Endothelial cell of umbilical vein (primary cell): ENCODE data around the gene AFG3L2. TPM values are rescaled to one million over a fixed set of nuclear protein-coding genes. Genes with fewer than 3 reads are reported as not detected.

ENCODE experiments used
- BruUV-seq: library from RNA; stranded (reverse); fragments of 400-500 nt; replicated peaks from 2 replicates; lab custom pipeline; 2021; lab: Mats Ljungman, UMichigan
- CTCF ChIA-PET: fragments of 300-600, 350-600 bp; sonication (Branson Sonifier 250); formaldehyde crosslinking; loops from one replicate; lab custom pipeline; 2021; ENCODE audit warnings: antibody characterized with exemption, inconsistent platforms; lab: Charles Lee
- POLR2A ChIA-PET: fragments of 300-600, 350-600 bp; sonication (Branson Sonifier 250); formaldehyde crosslinking; loops from one replicate; lab custom pipeline; 2021; ENCODE audit warnings: antibody characterized with exemption, inconsistent platforms; lab: Charles Lee
- DNase-seq: peaks from one replicate; pipeline ENCODE4 v3.0.0-alpha.2; 2011; ENCODE audit warnings: low read depth, low spot score
- FAIRE-seq: peaks from 2 replicates; lab custom pipeline; 2011; peaks lifted over from hg19 to GRCh38; lab: Jason Lieb, UNC
- H2AFZ ChIP-seq: 2 replicates; pipeline ENCODE4 v1.6.0; 2012; ENCODE audit warnings: low read depth, low read length, control low read depth, inconsistent platforms
- H3K27ac ChIP-seq: 2 replicates; pipeline ENCODE4 v1.5.1; 2011; ENCODE audit warnings: low read depth, mild to moderate bottlenecking, control low read depth, low read length, moderate library complexity; ENCODE audit not compliant: insufficient read depth
- H3K27me3 ChIP-seq, 2 experiments: 2 replicates each; pipeline versions ENCODE4 v1.6.0 to v1.6.1; 2011; ENCODE audit warnings: low read length in 2 of 2, mixed read lengths in 1 of 2; ENCODE audit not compliant: control insufficient read depth in 2 of 2, insufficient read depth in 2 of 2
- H3K36me3 ChIP-seq, 2 experiments: 2 replicates in 1 of 2; 3 replicates in 1 of 2; pipeline ENCODE4 v1.5.1; 2011; ENCODE audit warnings: low read length in 2 of 2, mild to moderate bottlenecking in 1 of 2, moderate library complexity in 1 of 2; ENCODE audit not compliant: control insufficient read depth in 2 of 2, insufficient read depth in 2 of 2; ENCODE audit errors: extremely low read depth in 1 of 2
- H3K4me1 ChIP-seq: 3 replicates; pipeline ENCODE4 v1.5.1; 2011; ENCODE audit warnings: mild to moderate bottlenecking, low read length; ENCODE audit not compliant: control insufficient read depth, insufficient read depth; ENCODE audit errors: extremely low read depth
- H3K4me2 ChIP-seq: 2 replicates; pipeline ENCODE4 v1.6.1; 2011; ENCODE audit warnings: low read length, control low read depth, mixed read lengths; ENCODE audit not compliant: insufficient read depth
- H3K4me3 ChIP-seq, 3 experiments: fragments of 200-600 bp in 1 of 3; sonication (generic), shearing (Covaris generic) in 1 of 3; replicated peaks in 1 of 3; 2 replicates each; pipeline ENCODE4 v1.5.1; 2011 to 2016; ENCODE audit warnings: control low read depth in 3 of 3, low read length in 3 of 3, mild to moderate bottlenecking in 2 of 3, inconsistent platforms in 1 of 3, low read depth in 1 of 3, moderate library complexity in 1 of 3; ENCODE audit not compliant: insufficient read depth in 1 of 3
- H3K79me2 ChIP-seq: 2 replicates; pipeline ENCODE4 v1.6.0; 2012; ENCODE audit warnings: low read length, inconsistent platforms; ENCODE audit not compliant: control insufficient read depth, insufficient read depth
- H3K9ac ChIP-seq: replicated peaks from 2 replicates; pipeline ENCODE3; 2011; ENCODE audit warnings: low read length, control low read depth; ENCODE audit not compliant: insufficient read depth; ENCODE audit errors: extremely low read depth
- H3K9me1 ChIP-seq: replicated peaks from 3 replicates; pipeline ENCODE4 v1.6.0; 2011; ENCODE audit warnings: mild to moderate bottlenecking, low read length; ENCODE audit not compliant: control insufficient read depth, insufficient read depth; ENCODE audit errors: extremely low read depth
- H3K9me3 ChIP-seq: replicated peaks from 2 replicates; pipeline ENCODE4 v1.5.1; 2012; ENCODE audit warnings: low read length, inconsistent platforms; ENCODE audit not compliant: control insufficient read depth, insufficient read depth
- H4K20me1 ChIP-seq: replicated peaks from 2 replicates; pipeline ENCODE3; 2011; ENCODE audit warnings: mild to moderate bottlenecking, low read length; ENCODE audit not compliant: control insufficient read depth, insufficient read depth; ENCODE audit errors: extremely low read depth
- EZH2 ChIP-seq: IDR thresholded peaks from 2 replicates; pipeline ENCODE4 v1.6.1; 2012; ENCODE audit warnings: borderline replicate concordance, low read depth, mild to moderate bottlenecking, moderate library complexity, low read length, inconsistent platforms; ENCODE audit not compliant: severe bottlenecking
- FOS ChIP-seq: IDR thresholded peaks from 2 replicates; pipeline ENCODE4 v1.6.1; 2011; ENCODE audit warnings: mild to moderate bottlenecking, low read length, moderate library complexity, borderline replicate concordance; ENCODE audit not compliant: insufficient read depth
- GATA2 ChIP-seq: IDR thresholded peaks from 2 replicates; pipeline ENCODE4 v1.7.0; 2011; ENCODE audit warnings: low read depth, mild to moderate bottlenecking, moderate library complexity, mixed read lengths, low read length; ENCODE audit not compliant: insufficient read length, insufficient read depth
- JUN ChIP-seq: IDR thresholded peaks from 2 replicates; pipeline ENCODE4 v1.6.1; 2011; ENCODE audit warnings: borderline replicate concordance, low read depth; ENCODE audit not compliant: insufficient read length, insufficient read depth
- MYC ChIP-seq: IDR thresholded peaks from one replicate; pipeline ENCODE4 v1.6.1; 2011; ENCODE audit warnings: mild to moderate bottlenecking, low read depth, low read length
- POLR2A ChIP-seq: IDR thresholded peaks from 2 replicates; pipeline ENCODE4 v1.6.1; 2012; ENCODE audit warnings: low read depth, mild to moderate bottlenecking, control low read depth, low read length
- POLR2AphosphoS5 ChIP-seq: IDR thresholded peaks from 2 replicates; pipeline ENCODE4 v1.6.1; 2012; ENCODE audit warnings: low read depth, mild to moderate bottlenecking, control low read depth, low read length, moderate library complexity; ENCODE audit not compliant: insufficient read depth
- dilution Hi-C: fragments of 300-500 bp; cut with MboI; formaldehyde crosslinking; loops from one replicate; pipeline ENCODE4 v1.15.0; 2019; ENCODE audit warnings: low sequenced_read_pairs; ENCODE audit not compliant: extremely low pct_ligation_motif_present
- intact Hi-C: fragments of 100-400 bp; cut with micrococcal nuclease; formaldehyde crosslinking; loops from one replicate; pipeline ENCODE4 v1.10.0; 2022
- polyA plus RNA-seq, 4 experiments: library from polyadenylated mRNA; depleted of rRNA in 3 of 4; stranded (reverse) in 3 of 4; unstranded in 1 of 4; fragments of >200 nt; gene quantifications; 2 replicates each; pipeline versions ENCODE4 v1.2.1 to v1.2.3, GENCODE V29; 2011 to 2012; ENCODE audit warnings: missing spikeins in 1 of 4
- total RNA-seq: library from RNA; stranded (reverse); gene quantifications from 2 replicates; pipeline ENCODE4 v1.2.3, GENCODE V29; 2021
- TF ChIP-seq, protein P1 (sequence below): IDR thresholded peaks from 2 replicates; pipeline ENCODE4 v1.6.1; 2011; ENCODE audit not compliant: insufficient read depth, insufficient read length
- TF ChIP-seq, protein P2 (sequence below), 2 donors: IDR thresholded peaks; 1 replicate in 1 of 2; 2 replicates in 1 of 2; pipeline ENCODE4 v1.5.1; 2011; ENCODE audit warnings: low read length in 2 of 2, mild to moderate bottlenecking in 2 of 2, moderate library complexity in 2 of 2, control low read depth in 1 of 2, inconsistent platforms in 1 of 2, low read depth in 1 of 2; ENCODE audit not compliant: insufficient read depth in 1 of 2; ENCODE audit errors: extremely low read depth in 1 of 2

The AFG3L2 gene
- total and polyA plus RNA-seq, 2 donors (not counting 3 experiments of a cell fraction or from before 2014, with no cell fraction given): 19.3 to 42.4 TPM

DNA sequence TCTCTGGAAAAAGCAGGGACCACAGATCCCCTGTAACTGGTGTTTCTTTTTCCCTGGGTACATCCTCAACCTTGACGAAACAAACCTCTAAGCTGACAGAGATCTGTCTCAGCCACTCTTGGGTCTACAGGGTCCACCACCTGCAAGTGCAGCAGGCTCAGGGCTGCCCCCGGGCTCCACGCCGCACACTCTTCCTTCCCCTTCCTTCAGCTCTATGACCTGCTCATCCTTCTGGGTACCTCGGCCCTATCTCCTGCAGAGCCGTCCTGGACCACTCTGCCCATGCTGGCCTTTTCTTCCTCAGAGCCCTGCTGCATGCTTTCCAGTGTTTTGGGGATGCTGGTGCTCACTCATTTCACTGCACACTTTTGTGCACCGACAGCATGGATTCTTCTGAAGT, 41.5 kb downstream of the AFG3L2 start:
- H3K27ac ChIP-seq: no peak overlapping the region
- H3K79me2 ChIP-seq: no peaks in the 10 kb centered on the region
- FAIRE-seq (no peak), DNase-seq (no peak)
- ChIA-PET CTCF (interaction anchor here (0.6 kb wide), 1 partner anchor 667 kb away, joined by 3 read pairs; no protein-coding TSS in a partner anchor), POLR2A (no interaction called here)
- H3K36me3 ChIP-seq: peaks cover 0 to 10% of the 10 kb centered on the region in 2 experiments
- no TSS peak for BruUV-seq
- no peaks in the 10 kb centered on the region for H4K20me1 ChIP-seq
- dilution Hi-C loops: no loop called here
- H3K4me1 ChIP-seq: peaks cover 6% of the 10 kb centered on the region
- no peaks in the 10 kb centered on the region for H3K27me3 ChIP-seq
- no peaks in the 10 kb centered on the region for H3K9me1 ChIP-seq
- H3K4me3 ChIP-seq: no peak overlapping the region
- intact Hi-C loops: no loop called here
- no peak overlapping the region for H3K4me2 ChIP-seq
- TF ChIP-seq GATA2 (no peak), JUN (no peak), POLR2AphosphoS5 (no peak), MYC (no peak), FOS (no peak), POLR2A (no peak), EZH2 (no peak)
- TF ChIP-seq, protein P1, sequence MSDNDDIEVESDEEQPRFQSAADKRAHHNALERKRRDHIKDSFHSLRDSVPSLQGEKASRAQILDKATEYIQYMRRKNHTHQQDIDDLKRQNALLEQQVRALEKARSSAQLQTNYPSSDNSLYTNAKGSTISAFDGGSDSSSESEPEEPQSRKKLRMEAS: no peak
- TF ChIP-seq, protein P2, sequence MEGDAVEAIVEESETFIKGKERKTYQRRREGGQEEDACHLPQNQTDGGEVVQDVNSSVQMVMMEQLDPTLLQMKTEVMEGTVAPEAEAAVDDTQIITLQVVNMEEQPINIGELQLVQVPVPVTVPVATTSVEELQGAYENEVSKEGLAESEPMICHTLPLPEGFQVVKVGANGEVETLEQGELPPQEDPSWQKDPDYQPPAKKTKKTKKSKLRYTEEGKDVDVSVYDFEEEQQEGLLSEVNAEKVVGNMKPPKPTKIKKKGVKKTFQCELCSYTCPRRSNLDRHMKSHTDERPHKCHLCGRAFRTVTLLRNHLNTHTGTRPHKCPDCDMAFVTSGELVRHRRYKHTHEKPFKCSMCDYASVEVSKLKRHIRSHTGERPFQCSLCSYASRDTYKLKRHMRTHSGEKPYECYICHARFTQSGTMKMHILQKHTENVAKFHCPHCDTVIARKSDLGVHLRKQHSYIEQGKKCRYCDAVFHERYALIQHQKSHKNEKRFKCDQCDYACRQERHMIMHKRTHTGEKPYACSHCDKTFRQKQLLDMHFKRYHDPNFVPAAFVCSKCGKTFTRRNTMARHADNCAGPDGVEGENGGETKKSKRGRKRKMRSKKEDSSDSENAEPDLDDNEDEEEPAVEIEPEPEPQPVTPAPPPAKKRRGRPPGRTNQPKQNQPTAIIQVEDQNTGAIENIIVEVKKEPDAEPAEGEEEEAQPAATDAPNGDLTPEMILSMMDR (IDR thresholded peaks at IDR 0.05; ENCODE audit: extremely low read depth in 1 of 2, insufficient read depth in 1 of 2, low read depth in 1 of 2, low read length in 2 of 2): no peak
- H3K9me3 ChIP-seq: no peaks in the 10 kb centered on the region
- no peak overlapping the region for H3K9ac ChIP-seq
- H2AFZ ChIP-seq: no peak overlapping the region
